ENCODE data around the gene DDAH1. TPM values are rescaled to one million over a fixed set of nuclear protein-coding genes. Genes with fewer than 3 reads are reported as not detected.

The DDAH1 gene
- total RNA-seq, 4 donors from 2014 or later, result 17.5 to 64.2 (median 40.0) TPM

- no peaks in the 10 kb centered on the region for H3K4me1 ChIP-seq
- TF ChIP-seq POLR2A (IDR thresholded peaks at IDR 0.05) (no peak), CTCF (IDR thresholded peaks at IDR 0.05) (no peak)
- no peaks in the 10 kb centered on the region for H3K9me3 ChIP-seq
- intact Hi-C loops (cut with DNase I), result no loop called here
- H3K27ac ChIP-seq, result no peak overlapping the region
- H3K36me3 ChIP-seq, result no peaks in the 10 kb centered on the region
- no peak for DNase-seq
- H3K4me3 ChIP-seq (replicated peaks in 1 of 3), result no peak overlapping the region
- 100% methylated on average over 2 of the region's 2 CpGs; no CpG with 5 or more reads in 1 of the 2 donors for WGBS, 2 donors
- no peaks in the 10 kb centered on the region for H3K27me3 ChIP-seq
These were observed 180.8 kb downstream of the DDAH1 start for GRCh38 chr1:85284202-85284601.

- TF ChIP-seq POLR2A (IDR thresholded peaks at IDR 0.05) (no peak), CTCF (IDR thresholded peaks at IDR 0.05) (no peak)
These were observed 181.3 kb downstream of the DDAH1 start for GRCh38 chr1:85283475-85284199.

GRCh38 chr1:85282424-85282823 lies 182.5 kb downstream of the DDAH1 start:
- Histone ChIP-seq H3K27ac (no peak overlapping the region), H3K4me3 (replicated peaks in 1 of 3) (no peak overlapping the region), H3K36me3 (no peaks in the 10 kb centered on the region), H3K4me1 (no peaks in the 10 kb centered on the region), H3K9me3 (no peaks in the 10 kb centered on the region), H3K27me3 (no peaks in the 10 kb centered on the region)
- intact Hi-C loops (cut with DNase I), result no loop called here
- no peak for DNase-seq
- TF ChIP-seq POLR2A (IDR thresholded peaks at IDR 0.05) (no peak), CTCF (IDR thresholded peaks at IDR 0.05) (no peak)
- WGBS, 2 donors, result 94 to 100% methylated on average over 1 of the region's 1 CpG

More at GRCh38 chr1:85283475-85284199, 181.3 kb downstream of the DDAH1 start:
- intact Hi-C loops (cut with DNase I), result no loop called here
- no peak overlapping the region for H3K27ac ChIP-seq
- no peaks in the 10 kb centered on the region for H3K27me3 ChIP-seq
- H3K4me1 ChIP-seq, result no peaks in the 10 kb centered on the region
- no peak overlapping the region for H3K4me3 ChIP-seq (replicated peaks in 1 of 3)
- DNase-seq, result peak in 1 of 2 donors; percentile 11
- H3K9me3 ChIP-seq, result no peaks in the 10 kb centered on the region
- WGBS, 2 donors, result 79 to 80% methylated on average over 3 to 4 of the region's 11 CpGs
- H3K36me3 ChIP-seq, result no peaks in the 10 kb centered on the region

DNA sequence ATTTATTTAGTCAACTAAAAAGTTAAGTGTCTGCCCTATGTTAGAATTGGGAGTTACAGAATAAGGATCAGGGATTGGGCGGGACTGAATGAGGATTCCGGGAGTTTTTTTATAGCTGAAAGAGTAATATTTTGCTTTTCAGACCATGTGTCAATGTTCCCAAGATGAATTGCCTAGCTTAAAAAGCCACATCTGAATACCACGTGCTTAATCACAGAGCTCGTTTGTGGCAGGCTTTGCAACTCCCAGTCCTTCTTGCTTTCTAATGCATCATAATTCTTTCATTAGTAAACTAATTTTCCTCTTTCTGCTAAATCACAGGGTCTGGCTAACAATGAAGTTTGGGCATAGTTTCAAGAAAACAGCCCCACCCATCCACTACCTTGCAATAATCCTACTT lies 184.3 kb downstream of the DDAH1 start:
- intact Hi-C loops (cut with DNase I), result no loop called here
- Histone ChIP-seq H3K4me3 (replicated peaks in 1 of 3) (no peak overlapping the region), H3K4me1 (peaks cover 0 to 2% of the 10 kb centered on the region in 2 donors), H3K27me3 (no peaks in the 10 kb centered on the region), H3K36me3 (no peaks in the 10 kb centered on the region), H3K9me3 (no peaks in the 10 kb centered on the region), H3K27ac (no peak overlapping the region)
- DNase-seq, result no peak
- WGBS, 2 donors, result 83 to 87% methylated on average over 4 of the region's 4 CpGs
- TF ChIP-seq CTCF (IDR thresholded peaks at IDR 0.05) (no peak), POLR2A (IDR thresholded peaks at IDR 0.05) (no peak)

DNA sequence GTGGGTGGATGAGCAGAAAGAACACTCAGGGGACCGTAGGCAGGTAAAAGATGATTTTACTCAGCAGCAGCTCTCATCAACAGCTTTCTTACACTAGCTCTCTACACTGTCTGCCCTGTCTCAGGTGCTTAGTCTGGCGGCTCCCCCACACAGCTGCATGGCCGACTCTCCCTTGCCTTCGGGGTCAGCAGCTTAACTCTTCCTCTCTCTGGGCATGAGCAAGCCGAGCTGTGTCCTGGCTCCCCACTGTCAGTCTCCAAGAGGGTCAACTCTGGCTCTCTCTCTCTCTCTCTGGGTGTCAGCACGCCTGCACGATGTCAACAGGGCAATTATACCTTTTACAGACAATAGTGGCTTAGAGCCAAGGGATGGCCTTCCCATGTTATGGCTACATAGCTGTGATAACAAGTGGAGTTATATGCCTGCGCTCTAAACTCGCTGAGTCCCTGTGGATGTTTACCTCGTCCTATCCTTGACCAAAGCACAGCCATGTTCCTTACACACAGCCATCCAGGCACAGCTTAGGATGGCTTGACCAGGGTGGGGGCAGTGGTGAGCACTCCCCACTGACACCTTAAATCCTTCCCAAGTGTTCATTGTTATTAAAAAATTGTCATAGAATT lies 185.4 kb downstream of the DDAH1 start:
- Histone ChIP-seq H3K36me3 (no peaks in the 10 kb centered on the region), H3K27ac (peak overlapping the region in 1 of 3 donors; percentile 32), H3K27me3 (no peaks in the 10 kb centered on the region), H3K9me3 (no peaks in the 10 kb centered on the region), H3K4me1 (peaks cover 4 to 13% of the 10 kb centered on the region in 2 donors), H3K4me3 (replicated peaks in 1 of 3) (no peak overlapping the region)
- TF ChIP-seq POLR2A (IDR thresholded peaks at IDR 0.05), result no peak
- no peak for TF ChIP-seq CTCF (IDR thresholded peaks at IDR 0.05)
- intact Hi-C loops (cut with DNase I), result no loop called here
- 70 to 80% methylated on average over 10 of the region's 10 CpGs for WGBS, 2 donors
- DNase-seq, result no peak
